HG03039 (cell line): ENCODE data around the gene TMEM184C.

ENCODE experiments used
- ATAC-seq: cut with Tn5 transposase; IDR thresholded peaks from one replicate; pipeline ENCODE4 v1.9.1; 2021; ENCODE audit warnings: mild to moderate bottlenecking, moderate library complexity; ENCODE audit not compliant: unreplicated experiment

TMEM184C gene

GRCh38 chr4:147599206-147599605, 18.0 kb upstream of the TMEM184C start:
- ATAC-seq: no peak

GRCh38 chr4:147599769-147600168, 17.4 kb upstream of the TMEM184C start:
- no peak for ATAC-seq

- ATAC-seq: no peak
Measured at GRCh38 chr4:147605499-147605898, 11.7 kb upstream of the TMEM184C start.

GRCh38 chr4:147607471-147607870, 9.7 kb upstream of the TMEM184C start:
- no peak for ATAC-seq

GRCh38 chr4:147610686-147611085, 6.5 kb upstream of the TMEM184C start:
- ATAC-seq: no peak

- peak; percentile 2 for ATAC-seq
Measured at GRCh38 chr4:147616849-147617172, 386 bp upstream of the TMEM184C start.

GRCh38 chr4:147617841-147618691, 869 bp downstream of the TMEM184C start:
- peak; percentile 6 for ATAC-seq

- no peak for ATAC-seq
Measured at GRCh38 chr4:147620315-147620714, 3.1 kb downstream of the TMEM184C start.

GRCh38 chr4:147625733-147626132, 8.5 kb downstream of the TMEM184C start:
- no peak for ATAC-seq

GRCh38 chr4:147626903-147627302, 9.7 kb downstream of the TMEM184C start:
- no peak for ATAC-seq

GRCh38 chr4:147628415-147628814, 11.2 kb downstream of the TMEM184C start:
- no peak for ATAC-seq

GRCh38 chr4:147629783-147630730, 12.9 kb downstream of the TMEM184C start:
- no peak for ATAC-seq

- ATAC-seq: no peak
Measured at GRCh38 chr4:147633113-147633512, 15.9 kb downstream of the TMEM184C start.

GRCh38 chr4:147633643-147634042, 16.4 kb downstream of the TMEM184C start:
- no peak for ATAC-seq

- ATAC-seq: no peak
Measured at GRCh38 chr4:147635348-147635747, 18.2 kb downstream of the TMEM184C start.

- no peak for ATAC-seq
Measured at GRCh38 chr4:147638365-147638764, 21.2 kb downstream of the TMEM184C start.

GRCh38 chr4:147638942-147639341, 21.7 kb downstream of the TMEM184C start:
- ATAC-seq: peak; percentile 73

- ATAC-seq: no peak
Measured at GRCh38 chr4:147639388-147639787, 22.2 kb downstream of the TMEM184C start.

GRCh38 chr4:147640331-147640730, 23.1 kb downstream of the TMEM184C start:
- no peak for ATAC-seq

- ATAC-seq: no peak
Measured at GRCh38 chr4:147643616-147644015, 26.4 kb downstream of the TMEM184C start.

GRCh38 chr4:147644471-147644870, 27.3 kb downstream of the TMEM184C start:
- no peak for ATAC-seq

- ATAC-seq: no peak
Measured at GRCh38 chr4:147645099-147645498, 27.9 kb downstream of the TMEM184C start.
